GM13977 (cell line): ENCODE data around the gene C1QC.

Source experiments
- DNase-seq: peaks from one replicate; pipeline ENCODE4 v3.0.0; 2012; ENCODE audit warnings: low spot score
- in situ Hi-C: fragments of 300-500 bp; cut with MboI; formaldehyde crosslinking; loops from one replicate; pipeline ENCODE4 v1.12.0; 2022; ENCODE audit warnings: low sequenced_read_pairs, low pct_unique_long_range_greater_than_20kb, mixed read lengths, inconsistent platforms; ENCODE audit not compliant: unreplicated experiment
- TF ChIP-seq, protein P1 (sequence below): IDR thresholded peaks from 2 replicates; pipeline ENCODE4 v1.5.1; 2012; ENCODE audit warnings: mild to moderate bottlenecking, control low read depth; ENCODE audit not compliant: insufficient read depth; ENCODE audit errors: extremely low read depth, missing control alignments

The C1QC gene

GRCh38 chr1:22689505-22689904, 46.1 kb downstream of the C1QC start:
- in situ Hi-C loops, result no loop called here
- DNase-seq, result no peak

DNA sequence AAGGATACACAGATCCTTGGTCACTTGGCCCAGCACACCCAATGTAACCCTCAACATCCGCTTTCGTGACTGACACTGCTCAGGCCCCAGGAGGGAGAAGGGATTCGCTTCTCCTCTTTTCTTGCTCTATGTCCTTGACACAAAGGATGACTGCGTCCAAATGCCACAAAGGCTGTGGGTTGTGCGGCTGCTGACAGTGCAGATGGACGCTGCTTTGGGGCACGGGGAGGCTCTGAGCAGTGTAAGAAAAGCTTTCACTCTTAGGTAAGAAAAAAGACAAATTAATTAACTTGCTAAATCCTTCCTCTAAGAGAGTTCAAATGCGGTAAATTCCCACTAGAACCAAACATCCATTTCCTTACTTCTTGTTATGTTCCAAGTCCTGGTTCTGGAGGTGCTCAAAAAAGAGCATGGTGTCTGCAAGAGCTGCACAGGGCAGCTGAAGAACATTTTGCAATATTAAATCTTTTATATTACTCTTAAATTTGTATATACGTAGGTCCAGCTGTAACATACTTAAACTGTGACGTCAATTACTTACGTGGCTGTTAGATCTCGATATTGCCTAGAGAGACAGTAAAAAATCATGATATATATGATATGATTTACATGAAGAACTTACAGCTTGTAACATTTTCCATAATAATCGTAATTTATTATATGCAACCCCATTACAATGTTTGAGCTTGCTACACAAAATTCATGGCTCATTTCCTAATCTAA, 47.8 kb downstream of the C1QC start:
- TF ChIP-seq, protein P1, sequence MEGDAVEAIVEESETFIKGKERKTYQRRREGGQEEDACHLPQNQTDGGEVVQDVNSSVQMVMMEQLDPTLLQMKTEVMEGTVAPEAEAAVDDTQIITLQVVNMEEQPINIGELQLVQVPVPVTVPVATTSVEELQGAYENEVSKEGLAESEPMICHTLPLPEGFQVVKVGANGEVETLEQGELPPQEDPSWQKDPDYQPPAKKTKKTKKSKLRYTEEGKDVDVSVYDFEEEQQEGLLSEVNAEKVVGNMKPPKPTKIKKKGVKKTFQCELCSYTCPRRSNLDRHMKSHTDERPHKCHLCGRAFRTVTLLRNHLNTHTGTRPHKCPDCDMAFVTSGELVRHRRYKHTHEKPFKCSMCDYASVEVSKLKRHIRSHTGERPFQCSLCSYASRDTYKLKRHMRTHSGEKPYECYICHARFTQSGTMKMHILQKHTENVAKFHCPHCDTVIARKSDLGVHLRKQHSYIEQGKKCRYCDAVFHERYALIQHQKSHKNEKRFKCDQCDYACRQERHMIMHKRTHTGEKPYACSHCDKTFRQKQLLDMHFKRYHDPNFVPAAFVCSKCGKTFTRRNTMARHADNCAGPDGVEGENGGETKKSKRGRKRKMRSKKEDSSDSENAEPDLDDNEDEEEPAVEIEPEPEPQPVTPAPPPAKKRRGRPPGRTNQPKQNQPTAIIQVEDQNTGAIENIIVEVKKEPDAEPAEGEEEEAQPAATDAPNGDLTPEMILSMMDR, result no peak
- DNase-seq, result no peak
- in situ Hi-C loops, result no loop called here

More at GRCh38 chr1:22689505-22689904, 46.1 kb downstream of the C1QC start:
- TF ChIP-seq, protein P1, result no peak

DNA sequence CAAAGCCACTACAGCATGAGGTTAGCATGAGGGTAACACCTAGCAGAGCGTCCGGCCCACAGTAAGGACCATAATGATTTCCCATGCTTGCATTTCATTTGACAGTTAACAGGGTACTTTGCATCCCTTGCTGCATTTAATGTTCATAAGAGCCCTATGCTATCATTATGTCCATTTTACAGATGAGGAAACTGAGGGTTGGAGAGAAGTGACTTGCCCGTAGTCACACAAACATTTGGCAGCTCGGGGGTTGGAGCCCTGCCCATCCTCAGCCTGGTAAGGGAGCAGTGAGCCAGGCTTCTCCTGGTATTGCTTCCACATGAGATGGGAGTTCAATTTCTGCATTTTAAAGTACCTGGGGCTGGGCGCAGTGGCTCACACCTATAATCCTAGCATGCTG, 50.7 kb downstream of the C1QC start:
- in situ Hi-C loops, result no loop called here
- TF ChIP-seq, protein P1, result no peak
- no peak for DNase-seq

DNA sequence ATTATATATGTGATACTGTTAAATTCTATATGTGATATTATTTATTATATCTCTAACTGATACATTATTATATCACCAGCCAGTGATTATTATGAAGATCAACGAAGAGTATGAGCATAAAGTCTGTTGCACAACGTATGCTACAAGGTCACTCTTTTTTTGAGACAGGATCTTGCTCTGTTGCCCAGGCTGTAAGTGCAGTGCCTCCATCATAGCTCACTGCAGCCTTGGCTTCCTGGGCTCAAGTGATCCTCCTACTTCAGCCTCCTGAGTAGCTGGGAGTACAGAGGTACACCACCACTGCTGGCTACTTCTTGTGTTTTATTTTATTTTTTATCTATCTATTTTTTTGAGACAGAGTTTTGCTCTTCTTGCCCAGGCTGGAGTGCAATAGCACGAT, 53.2 kb downstream of the C1QC start:
- TF ChIP-seq, protein P1, result no peak
- no peak for DNase-seq
- in situ Hi-C loops, result no loop called here
